ENCODE data around the gene ASIC4.

GRCh38 chr2:219531639-219532377 lies 17.5 kb downstream of the ASIC4 start:
- TF ChIP-seq CTCF (IDR thresholded peaks at IDR 0.05), result no peak
- TF ChIP-seq EZH2phosphoT487 (IDR thresholded peaks at IDR 0.05), result no peak

Measured in neural progenitor cell (in vitro differentiated cells).